Frontal cortex (tissue), 4 donors: ENCODE results near the gene CCDC88C. TPM values are rescaled to one million over a fixed set of nuclear protein-coding genes. Genes with fewer than 3 reads are reported as not detected.

Experiments
- DNase-seq, 2 donors: peaks; one replicate each; pipeline ENCODE4 v3.0.0; 2012; ENCODE audit warnings: low spot score in 2 of 2
- FAIRE-seq: peaks from 2 replicates; lab custom pipeline; 2012; peaks lifted over from hg19 to GRCh38; lab: Jason Lieb, UNC
- total RNA-seq: library from RNA; depleted of rRNA; stranded (reverse); fragments of >200 nt; gene quantifications from one replicate; pipeline ENCODE4 v1.2.3, GENCODE V29; 2014
- donor health status: control.
- donor health status: control.
- donor health status: control.

Gene CCDC88C
- total RNA-seq, 1 donor from 2014 or later: 22.4 TPM

DNA sequence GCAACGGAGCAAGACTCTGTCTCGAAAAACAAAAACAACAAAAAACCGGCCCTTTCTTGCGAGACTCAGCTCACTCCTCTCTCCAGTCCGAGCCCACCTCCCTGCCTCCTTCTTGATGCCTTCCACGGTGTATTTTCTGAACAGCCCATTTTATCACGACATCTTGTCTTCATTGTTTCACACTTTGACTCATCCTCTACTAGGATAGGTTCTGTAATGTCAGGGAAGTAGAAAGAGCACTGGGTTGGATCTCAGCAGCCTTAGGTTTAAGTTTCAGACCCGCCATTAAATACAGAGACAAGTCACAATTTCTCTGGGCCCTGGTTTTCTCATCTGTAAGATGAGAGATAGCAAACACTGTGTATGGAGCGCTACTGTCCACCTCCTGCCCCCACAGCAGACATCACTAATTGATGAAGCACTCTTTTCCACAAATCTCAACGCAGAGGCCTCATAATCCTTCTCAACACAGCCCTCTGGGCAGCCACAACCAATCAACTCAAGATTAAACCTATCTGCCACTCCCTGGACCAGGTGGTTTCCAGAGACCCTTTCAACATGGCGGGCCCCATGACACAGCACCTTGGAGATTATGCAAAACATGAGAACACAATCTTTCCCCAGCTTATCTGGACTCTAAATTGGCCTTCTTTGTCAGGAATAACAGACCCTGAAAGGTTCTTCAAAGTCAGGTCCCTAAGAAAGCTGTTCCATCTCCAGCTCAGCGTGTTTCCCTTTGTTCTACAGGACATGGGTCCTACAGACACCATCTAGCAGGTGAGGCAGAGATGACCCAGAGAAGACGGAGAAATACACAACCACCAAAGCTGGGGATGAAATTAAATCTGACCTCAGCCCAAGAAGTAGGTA is 35.6 kb downstream of the CCDC88C start:
- DNase-seq (no peak), FAIRE-seq (no peak)

DNA sequence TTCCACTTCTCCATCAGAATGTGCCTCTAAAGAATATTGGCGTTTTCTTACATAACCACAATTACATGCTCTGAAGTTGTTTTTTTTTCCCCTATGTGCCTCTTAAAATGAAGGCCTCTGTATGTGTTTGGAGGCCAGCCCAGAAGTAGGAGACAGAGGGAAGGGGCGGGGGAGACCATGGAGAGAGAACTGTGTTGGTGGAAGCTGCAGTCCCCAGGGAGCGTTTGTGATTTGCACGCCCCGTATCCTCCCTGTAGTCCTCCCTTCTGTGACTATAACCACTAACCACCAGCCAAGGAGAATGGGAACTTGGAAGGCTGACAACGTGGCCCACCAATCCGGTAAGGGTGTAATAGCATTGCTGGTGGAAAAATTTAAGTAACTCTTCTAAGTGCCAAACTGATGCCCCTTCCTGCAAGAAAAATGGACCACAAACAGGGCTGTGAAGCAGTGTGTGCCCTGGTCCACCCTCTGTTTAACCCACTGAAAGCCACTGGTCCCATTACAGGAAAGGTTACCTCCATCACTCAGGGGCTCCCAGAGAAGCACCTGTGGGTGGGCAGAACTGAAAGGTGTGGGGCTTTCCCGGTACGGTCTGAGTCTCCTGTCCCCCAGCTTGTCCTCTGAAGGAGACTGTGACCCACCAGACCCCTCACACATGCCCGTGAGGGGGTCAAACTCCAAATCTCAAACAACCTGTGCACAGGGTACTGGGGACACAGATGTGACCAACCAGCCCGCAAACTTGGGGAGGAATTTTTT is 36.8 kb downstream of the CCDC88C start:
- FAIRE-seq (no peak), DNase-seq (no peak)

DNA sequence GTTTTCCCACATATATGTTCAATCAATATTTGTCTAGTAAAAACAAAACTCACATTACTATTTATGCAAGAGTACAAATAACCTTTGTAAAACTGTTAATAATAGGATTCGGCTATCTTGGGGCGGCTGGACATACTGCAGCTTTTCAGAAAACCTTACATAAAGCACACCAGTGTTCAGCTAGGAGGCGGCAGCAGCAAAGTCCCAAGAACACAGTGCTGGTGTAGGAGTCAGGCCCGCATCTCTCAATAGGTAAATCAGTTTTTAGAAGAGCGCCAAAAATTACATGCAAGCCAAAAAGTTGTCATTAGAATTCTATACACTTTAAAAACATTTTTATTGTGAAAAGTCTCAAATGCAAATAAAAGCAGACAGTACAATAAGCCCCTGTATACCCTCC is 37.5 kb downstream of the CCDC88C start:
- no peak for DNase-seq
- FAIRE-seq: no peak

DNA sequence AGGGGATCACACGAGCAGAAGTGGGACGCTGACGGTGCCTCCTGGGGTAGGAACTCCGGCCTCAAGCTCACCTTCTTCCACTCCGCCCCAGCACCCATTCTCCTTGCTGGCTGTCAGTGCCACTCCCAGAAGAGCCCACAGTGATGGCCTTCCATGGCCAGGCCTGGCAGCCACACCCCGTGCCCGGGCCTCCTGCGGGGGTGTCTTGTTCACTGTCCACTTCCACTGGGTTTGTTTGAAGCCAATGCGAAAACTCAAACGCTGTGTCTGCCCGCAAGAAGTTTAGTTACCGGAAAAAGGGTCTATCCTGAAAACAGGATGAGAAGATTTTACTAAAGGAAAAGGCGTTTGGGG is 38.1 kb downstream of the CCDC88C start:
- no peak for FAIRE-seq

DNA sequence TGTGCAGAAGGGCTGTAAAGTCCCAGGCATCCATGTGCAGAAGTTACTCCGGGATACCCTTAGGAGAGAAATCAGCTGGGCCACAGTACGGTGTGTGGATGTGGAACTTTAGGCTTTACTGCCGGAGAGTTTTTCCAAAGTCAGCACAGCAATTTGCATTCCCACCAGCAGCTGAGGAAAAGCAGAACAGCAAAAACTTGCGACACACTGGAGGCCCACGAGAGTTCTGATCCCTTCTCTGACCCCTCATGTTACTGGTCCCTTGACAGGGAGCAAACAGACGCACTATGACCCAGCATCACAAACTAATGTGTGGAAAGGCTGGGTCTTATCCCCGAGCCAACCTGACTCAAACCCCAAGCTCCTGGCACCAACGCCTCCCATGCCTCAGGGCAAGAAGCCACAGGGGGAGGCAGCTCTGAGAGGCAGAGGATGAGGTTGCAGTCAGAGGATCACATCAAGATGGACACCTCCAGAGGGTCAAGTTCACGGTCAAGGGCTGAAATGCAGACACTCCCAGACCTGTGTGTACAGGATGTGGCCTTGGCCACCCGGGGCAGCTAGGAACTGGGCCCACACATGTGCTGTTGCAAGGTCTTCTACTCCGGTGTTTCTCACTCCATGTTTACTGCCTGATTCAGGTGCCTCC is 38.6 kb downstream of the CCDC88C start:
- no peak for FAIRE-seq
- no peak for DNase-seq

More for the DNA sequence above, 38.1 kb downstream of the CCDC88C start:
- DNase-seq: no peak

DNA sequence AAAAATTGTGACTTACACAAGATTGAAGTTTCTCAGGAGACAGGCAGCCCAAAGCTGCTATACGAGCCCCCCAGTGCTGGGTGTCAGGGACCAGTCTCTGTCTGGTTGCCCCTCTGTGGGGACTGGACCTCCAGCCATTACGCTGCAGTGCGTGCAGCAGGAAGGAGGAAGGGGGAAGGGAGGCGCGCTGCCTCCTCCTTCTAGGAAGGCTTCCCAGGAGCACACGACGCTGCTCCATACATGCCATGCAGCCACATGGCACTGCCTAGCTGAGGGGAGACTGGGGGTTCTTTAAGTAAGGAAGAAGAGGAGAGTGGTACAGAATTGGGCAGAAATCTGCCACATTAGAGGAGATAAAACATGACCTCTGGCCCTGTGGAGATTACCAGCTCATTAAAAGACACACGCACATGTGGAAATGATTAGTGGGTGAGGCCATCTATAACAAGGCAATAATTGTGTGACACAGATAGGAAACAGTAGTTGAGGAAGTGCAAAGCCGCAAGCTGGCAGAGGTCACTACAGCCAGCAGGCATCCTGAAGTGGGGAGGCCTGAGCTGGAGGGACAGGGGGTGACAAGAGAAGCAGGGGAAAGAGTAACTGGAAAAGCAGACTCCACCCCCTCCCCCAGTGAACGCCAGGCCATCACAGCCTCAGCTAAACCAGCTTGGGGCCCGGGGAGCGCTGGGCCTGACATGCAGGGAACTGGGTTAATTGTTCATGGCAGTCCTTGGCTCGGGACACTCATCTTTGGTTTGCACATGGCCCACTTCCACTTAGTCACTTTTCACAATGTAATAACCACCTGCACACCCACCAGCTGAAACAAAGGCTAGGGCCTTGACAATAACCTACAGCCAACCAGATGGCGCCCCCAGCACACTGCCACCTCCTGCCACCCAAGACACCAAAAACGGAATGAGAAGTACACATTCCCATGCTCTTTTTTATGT is 39.6 kb downstream of the CCDC88C start:
- FAIRE-seq: no peak
- no peak for DNase-seq

DNA sequence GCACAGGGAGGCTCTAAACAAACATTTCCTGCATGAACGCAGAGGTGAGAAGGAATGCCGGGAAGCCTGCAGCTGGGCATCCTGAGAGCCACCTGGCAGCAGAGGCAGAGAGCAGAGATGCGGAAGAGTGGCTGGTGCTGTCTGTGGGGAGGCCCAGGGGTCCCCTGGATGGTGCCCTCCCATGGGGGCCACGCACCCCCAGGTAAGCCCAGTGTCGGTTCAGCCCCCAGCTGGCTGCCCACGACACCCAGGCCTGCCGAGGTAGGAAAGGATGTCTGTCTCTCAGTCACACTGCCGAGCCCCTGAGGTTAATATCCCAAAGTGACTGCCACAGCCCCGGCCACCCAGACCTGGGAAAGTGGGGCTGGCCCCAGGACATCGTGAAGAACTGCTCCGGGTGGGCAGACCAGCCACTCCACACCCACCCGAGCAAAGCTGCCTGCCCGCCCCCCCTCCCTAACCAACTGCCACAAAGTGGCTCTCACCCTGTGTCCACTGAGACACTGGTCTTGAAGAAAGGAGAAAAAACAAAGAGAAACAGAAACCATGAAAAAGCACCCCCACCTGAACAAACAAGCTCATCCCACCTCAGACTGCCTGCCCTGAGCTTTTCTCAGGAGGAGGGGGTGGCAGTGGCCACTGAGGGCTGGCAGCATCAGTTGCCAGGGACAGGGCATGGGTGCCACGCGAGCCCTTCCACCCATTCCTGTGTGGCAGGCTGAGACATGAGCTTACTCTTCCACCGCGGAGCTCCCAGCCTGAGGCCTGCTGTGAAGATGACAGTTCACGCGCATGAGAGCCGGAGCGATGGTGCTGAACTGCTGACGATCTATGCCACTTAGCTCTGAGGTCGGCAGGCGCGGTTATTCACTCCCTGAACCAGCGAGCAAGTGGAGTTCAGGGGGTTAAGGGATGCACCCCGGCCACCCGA is 40.8 kb downstream of the CCDC88C start:
- DNase-seq (no peak), FAIRE-seq (no peak)

DNA sequence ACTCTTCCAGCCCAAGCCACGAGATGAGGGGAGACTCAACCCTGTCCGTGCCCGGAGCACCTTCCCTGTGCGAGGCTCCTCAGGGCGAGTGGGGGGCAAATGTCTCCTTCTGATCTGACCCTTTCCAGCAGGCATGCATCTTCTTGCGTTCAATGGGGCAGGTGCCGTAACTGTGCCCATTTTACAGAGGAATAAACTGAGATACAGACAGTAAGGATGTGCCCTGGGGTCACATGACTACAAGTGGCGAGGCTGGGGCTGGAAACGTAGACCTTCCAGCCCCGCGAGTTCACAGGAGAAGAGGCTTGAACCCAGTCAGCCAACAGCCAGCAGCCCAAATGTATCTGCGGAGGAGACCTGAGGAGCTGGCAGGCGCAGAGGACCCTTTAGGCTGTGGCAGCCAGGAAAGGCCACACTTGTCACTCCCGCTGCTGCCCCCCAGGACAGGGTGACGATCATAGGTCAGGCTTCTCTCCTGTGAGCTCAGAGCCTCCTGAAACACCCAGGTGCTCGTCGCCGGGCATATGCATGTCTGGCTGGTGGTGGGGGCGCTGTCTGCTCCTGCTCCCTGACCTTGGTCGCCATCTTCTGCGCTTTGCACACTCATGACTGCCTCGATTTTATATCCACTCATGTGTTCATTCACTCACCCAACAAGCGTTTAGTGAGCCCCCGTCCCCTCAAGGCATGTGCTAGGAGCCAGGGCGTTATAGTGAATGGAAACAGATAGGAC is 41.7 kb downstream of the CCDC88C start:
- DNase-seq (no peak), FAIRE-seq (no peak)

DNA sequence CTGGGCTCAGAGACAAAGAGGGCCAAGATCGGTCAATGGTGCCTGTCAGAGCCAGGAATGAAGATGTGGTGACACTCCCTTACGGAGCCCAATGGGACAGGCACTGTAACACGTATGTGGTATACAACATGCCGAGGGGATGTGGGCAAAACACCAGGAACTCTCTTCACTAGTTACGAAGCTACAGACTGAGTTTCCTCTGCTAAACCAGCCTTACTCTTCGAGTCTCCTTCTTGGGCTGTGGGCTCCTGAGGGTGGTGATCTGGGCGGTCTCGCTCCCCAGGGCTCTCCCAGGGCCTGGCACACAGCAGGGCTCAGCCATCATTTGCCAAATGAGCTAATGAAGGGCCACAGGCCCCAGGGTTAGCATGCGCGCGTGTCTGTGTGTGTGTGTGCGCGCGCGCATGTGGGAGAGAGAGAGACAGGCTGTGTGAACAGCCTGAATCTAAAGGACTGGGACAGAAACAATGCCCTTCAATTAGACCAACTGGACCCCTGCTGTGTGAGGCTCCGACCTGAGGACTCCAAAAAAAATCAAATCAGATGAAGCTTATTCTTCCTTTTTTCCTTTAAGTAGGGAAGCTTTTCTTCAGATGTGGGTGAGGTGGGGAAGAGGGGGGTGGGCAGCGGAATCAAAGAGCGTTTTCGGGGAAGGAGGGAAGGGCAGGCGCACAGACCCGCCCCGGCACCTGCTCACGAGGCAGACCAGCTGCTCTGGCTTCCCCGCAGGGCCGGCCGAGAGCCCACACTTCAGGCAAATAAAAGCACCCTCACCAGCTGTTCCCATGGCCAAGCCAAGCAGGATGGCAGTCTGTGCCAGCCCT is 42.5 kb downstream of the CCDC88C start:
- no peak for FAIRE-seq
- DNase-seq: no peak

DNA sequence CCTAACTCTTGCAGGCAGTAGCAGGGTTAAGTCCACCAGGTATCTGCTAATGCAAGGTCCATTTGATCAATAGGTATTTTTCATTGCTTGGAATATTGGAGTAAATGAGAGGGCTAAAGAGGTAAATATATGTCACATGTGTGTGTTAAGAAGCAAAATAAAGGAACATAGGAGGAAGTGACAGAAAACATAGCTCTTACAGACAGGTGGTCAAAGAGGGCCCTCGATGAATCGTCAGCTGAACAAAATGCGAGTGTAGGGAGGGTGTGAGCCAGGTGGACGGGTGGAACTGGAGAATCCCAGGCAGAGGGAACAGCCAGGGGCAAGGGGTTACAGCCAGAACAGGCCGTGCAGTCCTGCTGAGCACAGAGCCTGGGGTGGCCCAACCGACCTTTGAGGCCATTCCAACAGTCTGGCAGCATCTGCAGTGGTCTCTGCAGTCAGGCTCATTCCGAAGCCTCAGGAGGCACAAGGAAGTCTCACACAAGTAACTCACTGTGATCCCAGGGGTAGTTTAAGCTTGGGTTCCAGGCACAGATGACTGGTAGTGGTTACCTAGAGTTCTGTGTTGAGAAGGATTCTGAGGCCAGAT is 43.2 kb downstream of the CCDC88C start:
- FAIRE-seq: no peak
- DNase-seq: no peak

DNA sequence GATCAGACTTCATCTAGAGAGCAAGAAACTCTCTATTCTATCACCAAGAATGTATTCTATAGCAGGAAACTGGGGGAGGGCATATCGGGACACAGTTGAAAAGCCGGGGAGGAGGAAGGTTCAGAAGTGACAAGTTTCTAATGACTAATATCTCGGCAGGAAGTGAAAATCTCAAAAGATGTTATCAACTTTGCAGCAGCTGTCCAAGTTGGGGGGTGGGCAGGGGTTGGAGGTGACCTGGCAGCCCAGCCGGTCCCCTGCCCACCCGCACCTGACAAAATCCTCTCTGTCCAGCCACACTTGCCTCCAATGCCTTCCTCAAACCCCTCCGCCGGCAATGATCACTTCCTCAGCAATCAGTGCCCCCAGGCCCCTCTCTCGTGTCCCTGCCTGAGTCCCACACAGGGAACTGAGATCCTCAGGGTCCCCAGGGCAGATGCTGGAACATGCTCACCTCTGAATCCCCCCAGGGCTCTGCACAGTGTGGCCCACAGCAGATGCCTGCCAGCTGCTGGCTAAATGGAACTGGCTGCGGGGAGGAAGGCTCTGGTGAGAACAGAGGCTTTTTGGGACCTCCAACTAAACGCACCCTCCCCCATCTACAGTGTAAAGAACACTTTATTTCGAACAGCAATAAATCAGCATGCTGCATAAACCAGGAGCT is 43.9 kb downstream of the CCDC88C start:
- no peak for DNase-seq
- no peak for FAIRE-seq

DNA sequence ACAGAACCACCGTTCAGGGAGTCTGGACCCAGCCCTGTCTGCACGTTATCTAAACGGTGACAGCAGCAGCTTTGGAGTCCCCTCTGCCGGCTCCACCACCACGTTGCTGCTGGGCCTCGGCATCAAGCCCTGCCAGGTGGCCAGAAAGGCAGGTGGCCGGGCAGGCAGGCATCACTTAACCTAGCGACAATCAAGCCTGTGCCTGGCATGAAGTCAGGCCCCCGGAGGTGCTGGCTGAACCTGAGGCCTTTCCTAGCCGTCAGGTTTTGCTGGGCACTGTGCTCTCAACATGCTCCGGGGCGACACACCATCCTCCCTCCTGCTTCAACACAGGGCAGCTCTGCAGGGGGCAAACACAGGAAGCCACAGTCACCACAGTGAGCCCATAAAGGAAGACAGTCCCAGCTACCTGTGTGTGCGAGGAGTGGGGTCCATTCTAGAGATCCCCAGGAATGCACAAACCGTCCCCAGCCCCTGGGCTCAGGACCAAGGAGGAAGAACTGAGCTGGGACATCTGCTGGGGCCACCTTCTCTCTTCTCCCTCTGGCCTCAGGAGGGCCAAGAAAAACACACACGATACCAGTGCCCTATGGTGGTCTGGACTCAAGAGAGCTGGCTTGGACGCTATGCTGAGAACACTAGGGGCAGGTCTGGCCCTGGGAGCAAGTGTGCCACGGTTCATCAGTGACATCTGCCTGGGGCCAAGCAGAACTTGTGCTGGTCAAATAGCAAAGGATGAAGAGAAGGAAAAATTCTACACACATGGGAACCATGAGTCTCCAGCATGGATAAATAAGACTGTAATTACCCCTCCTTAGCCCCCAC is 44.7 kb downstream of the CCDC88C start:
- DNase-seq: no peak
- FAIRE-seq: no peak

DNA sequence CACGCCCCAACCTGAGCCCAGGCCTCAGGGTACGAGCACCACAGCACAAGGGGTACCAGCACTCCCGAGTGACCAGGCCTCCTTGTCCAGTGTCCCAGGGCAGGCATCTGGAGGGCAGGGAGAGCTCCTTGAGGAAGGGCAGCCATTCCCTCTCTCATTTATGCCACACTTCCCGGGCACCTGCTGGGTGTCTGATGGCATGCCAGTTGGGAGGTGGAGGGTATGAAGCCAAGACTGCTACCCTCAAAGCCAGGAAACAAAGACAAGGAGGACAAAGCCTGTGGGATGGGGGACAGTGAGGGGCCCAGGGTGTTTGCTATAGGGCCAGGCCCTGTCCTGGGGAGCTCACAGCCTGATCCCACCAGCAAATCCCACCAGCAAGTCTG is 45.6 kb downstream of the CCDC88C start:
- no peak for FAIRE-seq
- no peak for DNase-seq

DNA sequence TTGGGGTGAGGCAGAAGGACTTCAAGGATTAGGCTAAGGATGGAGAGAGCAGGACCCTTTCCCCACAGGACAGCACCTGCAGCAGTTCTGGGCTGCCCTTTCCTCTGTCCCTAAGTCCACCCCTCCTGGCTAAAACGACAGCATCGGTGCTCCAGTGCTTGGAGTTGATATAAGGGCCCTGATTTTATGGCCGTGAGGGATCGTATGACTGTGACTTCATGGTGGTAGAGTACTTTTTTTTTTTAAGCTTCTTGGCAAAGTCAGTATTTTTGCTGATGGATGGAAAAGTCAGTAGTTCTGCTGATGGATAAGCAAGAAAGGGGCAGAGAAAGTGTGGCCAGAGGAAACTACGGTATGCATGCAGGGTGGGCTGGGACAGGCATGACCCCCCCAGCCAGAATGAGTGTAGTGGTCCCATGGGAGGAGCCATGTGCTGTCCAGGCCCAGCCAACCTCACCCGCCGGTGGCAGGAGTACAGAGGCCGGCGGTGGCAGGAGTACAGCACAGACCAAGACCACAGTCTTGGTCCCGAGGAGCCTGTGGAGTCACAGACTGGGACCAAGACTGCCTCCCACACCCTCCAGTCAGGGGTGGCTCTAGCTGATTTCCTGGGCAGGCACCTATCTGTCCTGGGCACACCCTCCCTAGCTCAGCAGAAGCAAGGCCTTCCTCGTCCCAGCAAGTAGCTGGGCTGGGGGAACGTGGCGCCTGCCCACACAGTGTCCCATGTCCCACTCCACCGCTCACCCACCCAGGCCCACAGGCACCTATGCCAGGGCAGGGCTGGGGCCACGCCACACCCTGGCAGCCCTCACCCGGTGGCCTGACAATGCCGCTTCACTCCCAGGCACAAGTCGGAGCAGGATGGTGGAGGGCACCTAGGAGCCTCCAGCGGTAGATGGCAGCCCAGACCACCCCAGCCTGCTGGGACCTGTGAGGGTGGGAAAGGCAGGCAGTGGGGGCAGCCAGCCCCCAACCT is 46.3 kb downstream of the CCDC88C start:
- FAIRE-seq (no peak), DNase-seq (no peak)
